GM18499 (cell line): ENCODE results near the gene IL1RAP.
"Not testable (repeated sequence)": the region's sequence is repeated elsewhere in the genome, so short reads cannot be mapped to it uniquely, and the experiment has no call there.

ENCODE experiments used
- ATAC-seq: cut with Tn5 transposase; IDR thresholded peaks from one replicate; pipeline ENCODE4 v1.9.1; 2021; ENCODE audit warnings: moderate number of reproducible peaks; ENCODE audit not compliant: insufficient read depth, unreplicated experiment

IL1RAP gene

GRCh38 chr3:190513409-190514370, at the start of gene IL1RAP:
Gene IL1RAP, plus strand, starts transcription at chr3:190514085. Its CDS starts 50,205 bp downstream, at chr3:190564290.
- ATAC-seq: peak; percentile 79

GRCh38 chr3:190467922-190468321, 46.0 kb upstream of the IL1RAP start:
- no peak for ATAC-seq

GRCh38 chr3:190473261-190473660, 40.6 kb upstream of the IL1RAP start:
- ATAC-seq: not testable (repeated sequence)

- no peak for ATAC-seq
Measured at GRCh38 chr3:190481779-190482178, 32.1 kb upstream of the IL1RAP start.

- ATAC-seq: no peak
Measured at GRCh38 chr3:190485830-190486532, 27.9 kb upstream of the IL1RAP start.

GRCh38 chr3:190486533-190486864, 27.4 kb upstream of the IL1RAP start:
- no peak for ATAC-seq

GRCh38 chr3:190486908-190487607, 26.8 kb upstream of the IL1RAP start:
- no peak for ATAC-seq

- no peak for ATAC-seq
Measured at GRCh38 chr3:190491533-190492054, 22.3 kb upstream of the IL1RAP start.

GRCh38 chr3:190492129-190492528, 21.8 kb upstream of the IL1RAP start:
- ATAC-seq: no peak

- no peak for ATAC-seq
Measured at GRCh38 chr3:190492966-190493365, 20.9 kb upstream of the IL1RAP start.

GRCh38 chr3:190494907-190495306, 19.0 kb upstream of the IL1RAP start:
- ATAC-seq: no peak

GRCh38 chr3:190495354-190495753, 18.5 kb upstream of the IL1RAP start:
- ATAC-seq: no peak

GRCh38 chr3:190495796-190496195, 18.1 kb upstream of the IL1RAP start:
- no peak for ATAC-seq

- no peak for ATAC-seq
Measured at GRCh38 chr3:190496859-190497258, 17.0 kb upstream of the IL1RAP start.

GRCh38 chr3:190497811-190498210, 16.1 kb upstream of the IL1RAP start:
- no peak for ATAC-seq

- no peak for ATAC-seq
Measured at GRCh38 chr3:190498293-190498692, 15.6 kb upstream of the IL1RAP start.

- no peak for ATAC-seq
Measured at GRCh38 chr3:190499122-190499521, 14.8 kb upstream of the IL1RAP start.

- no peak for ATAC-seq
Measured at GRCh38 chr3:190502946-190503345, 10.9 kb upstream of the IL1RAP start.

- no peak for ATAC-seq
Measured at GRCh38 chr3:190504354-190505125, 9.3 kb upstream of the IL1RAP start.
